Panc1 (cell line): ENCODE data around the gene TFDP1.

Experiments
- CTCF ChIP-seq: fragments of 450-650 bp; IDR thresholded peaks from 2 replicates; pipeline ENCODE4 v1.5.1; 2017; ENCODE audit warnings: mild to moderate bottlenecking
- POLR2AphosphoS5 ChIP-seq: IDR thresholded peaks from 2 replicates; pipeline ENCODE4 v1.6.1; 2012; ENCODE audit warnings: mild to moderate bottlenecking, low read depth, low read length, moderate library complexity
- REST ChIP-seq, 2 experiments: IDR thresholded peaks; 2 replicates each; pipeline ENCODE4 v1.6.1; 2011 to 2012; ENCODE audit warnings: low read depth in 2 of 2, control low read depth in 1 of 2, low read length in 1 of 2, mild to moderate bottlenecking in 1 of 2, moderate library complexity in 1 of 2; ENCODE audit not compliant: insufficient read depth in 1 of 2
- SIN3A ChIP-seq: IDR thresholded peaks from 2 replicates; pipeline ENCODE4 v1.6.1; 2012; ENCODE audit warnings: low read depth, mild to moderate bottlenecking, low read length, moderate library complexity, borderline replicate concordance; ENCODE audit not compliant: insufficient read depth
- TCF7L2 ChIP-seq: IDR thresholded peaks from 2 replicates; pipeline ENCODE4 v1.6.1; 2011; ENCODE audit warnings: mild to moderate bottlenecking, low read depth, low read length, inconsistent platforms

DNA sequence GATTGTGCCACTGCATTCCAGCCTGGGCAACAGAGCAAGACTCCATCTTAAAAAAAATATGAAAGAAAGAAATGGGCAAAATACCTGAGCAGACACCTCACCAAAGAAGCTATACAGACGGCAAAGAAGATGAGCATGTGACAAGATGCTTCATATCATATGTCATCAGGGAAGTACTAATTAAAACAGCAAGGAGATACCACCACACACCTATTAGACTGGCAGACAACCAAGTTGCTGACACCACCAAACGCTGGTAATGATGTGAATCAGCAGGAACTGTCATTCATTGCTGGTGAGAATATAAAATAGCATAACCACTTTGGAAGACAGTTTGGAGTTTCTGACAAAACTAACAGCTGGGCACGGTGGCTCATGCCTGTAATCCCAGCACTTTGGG is 11.5 kb upstream of the TFDP1 start:
- no peak for TF ChIP-seq CTCF
- TF ChIP-seq REST (IDR thresholded peaks at IDR 0.05; ENCODE audit: insufficient read depth in 1 of 2, low read depth in 2 of 2, low read length in 1 of 2), result no peak
- no peak for TF ChIP-seq POLR2AphosphoS5
- TF ChIP-seq SIN3A, result no peak
- TF ChIP-seq TCF7L2, result no peak
